Tibial nerve (tissue), 4 donors: ENCODE results near the gene HAO2. TPM values are rescaled to one million over a fixed set of nuclear protein-coding genes. Genes with fewer than 3 reads are reported as not detected.

ENCODE experiments used
- DNase-seq, 2 donors: peaks; one replicate each; pipeline ENCODE4 v3.0.0-alpha.2; 2019; ENCODE audit warnings: low spot score in 2 of 2
- H3K27ac ChIP-seq, 4 donors: fragments of 200-600 bp; sonication (generic) in 3 of 4; one replicate each; pipeline ENCODE4 v1.5.1; 2017 to 2019; ENCODE audit warnings: mild to moderate bottlenecking in 1 of 4
- H3K27me3 ChIP-seq, 2 donors: fragments of 200-600 bp; sonication (generic) in 1 of 2; one replicate each; pipeline versions ENCODE4 v1.5.1 to v1.6.0; 2017 to 2019
- H3K36me3 ChIP-seq, 3 donors: fragments of 200-600 bp; sonication (generic); one replicate each; pipeline ENCODE4 v1.5.1; 2018 to 2019
- H3K4me1 ChIP-seq, 4 donors: fragments of 200-600 bp; sonication (generic) in 3 of 4; one replicate each; pipeline ENCODE4 v1.5.1; 2017 to 2019
- H3K4me3 ChIP-seq, 4 donors: fragments of 200-600 bp; sonication (generic) in 3 of 4; one replicate each; pipeline ENCODE4 v1.5.1; 2017 to 2019; ENCODE audit warnings: mild to moderate bottlenecking in 1 of 4, moderate library complexity in 1 of 4
- H3K9me3 ChIP-seq, 4 donors: fragments of 200-600 bp; sonication (generic) in 3 of 4; one replicate each; pipeline ENCODE4 v1.5.1; 2017 to 2019
- CTCF ChIP-seq, 5 experiments: fragments of 200-600 bp in 3 of 5; fragments of 450-650 bp in 2 of 5; sonication (generic) in 3 of 5; IDR thresholded peaks; one replicate each; pipeline ENCODE4 v1.5.1; 2016 to 2019; ENCODE audit warnings: antibody characterized with exemption in 5 of 5, mild to moderate bottlenecking in 3 of 5, moderate library complexity in 2 of 5
- EP300 ChIP-seq, 2 donors: sonication (generic); formaldehyde crosslinking; IDR thresholded peaks; one replicate each; pipeline ENCODE4 v1.6.1; 2017; ENCODE audit warnings: antibody characterized with exemption in 2 of 2, mild to moderate bottlenecking in 1 of 2
- POLR2A ChIP-seq, 2 donors: fragments of 450-650 bp; IDR thresholded peaks; one replicate each; pipeline ENCODE4 v1.6.1; 2017; ENCODE audit warnings: antibody characterized with exemption in 2 of 2, mild to moderate bottlenecking in 2 of 2, moderate library complexity in 2 of 2
- WGBS, 2 donors: methylation state at CpG; one replicate each; pipeline ENCODE4 v1.1.5; 2018; 5-methylcytosine and 5-hydroxymethylcytosine counted together
- small RNA-seq: library from RNA; depleted of rRNA; stranded (forward); fragments of <200 nt; gene quantifications from one replicate; pipeline ENCODE3, GENCODE V24; 2016
- total RNA-seq, 4 donors: library from RNA; depleted of rRNA; stranded (reverse); fragments of >200 nt; gene quantifications; one replicate each; pipeline ENCODE4 v1.1.0, GENCODE V29; 2016

The HAO2 gene
- total RNA-seq, 4 donors from 2014 or later, result not detected

GRCh38 chr1:119442756-119443155, 74.2 kb downstream of the HAO2 start:
- H3K36me3 ChIP-seq, result no peaks in the 10 kb centered on the region
- H3K4me1 ChIP-seq, result no peaks in the 10 kb centered on the region
- H3K9me3 ChIP-seq, result no peaks in the 10 kb centered on the region
- H3K27ac ChIP-seq, result no peak overlapping the region
- DNase-seq, result no peak
- 93 to 97% methylated on average over 6 of the region's 6 CpGs for WGBS, 2 donors
- H3K4me3 ChIP-seq, result no peak overlapping the region
- H3K27me3 ChIP-seq, result no peaks in the 10 kb centered on the region
- TF ChIP-seq POLR2A (IDR thresholded peaks at IDR 0.05) (no peak), EP300 (IDR thresholded peaks at IDR 0.05) (no peak), CTCF (IDR thresholded peaks at IDR 0.05) (no peak)

Small RNA genes lying within 50 kb of the gene (small RNA-seq; reads per million reads assigned to genes)
- not detected for gene RNU1-75P

Other genes starting within 250 kb of the HAO2 start
- 10 to 100 TPM; 18.9 to 31.0 (median 22.0) TPM for gene WARS2, start 228.1 kb upstream of the HAO2 start, total RNA-seq
- gene HSD3B2, start 46.4 kb downstream of the HAO2 start, total RNA-seq, result 1 to 10 TPM in 1 of 4 donors, not detected in 3; 3.9 TPM
- not detected for gene HSD3B1, start 138.4 kb downstream of the HAO2 start, total RNA-seq